ENCODE measurements around the gene ZIC4.

Gene ZIC4

GRCh38 chr3:147406028-147406931 lies at the start of gene ZIC4:
ZIC4 (minus strand) TSS chr3:147406543; CDS start chr3:147402797, 3,746 bp downstream.
- no peak for FAIRE-seq

GRCh38 chr3:147449669-147450068 lies 43.3 kb upstream of the ZIC4 start:
- no peak for FAIRE-seq

- peak; percentile 73 for FAIRE-seq
Observed at GRCh38 chr3:147447224-147447623, 40.9 kb upstream of the ZIC4 start.

GRCh38 chr3:147431751-147432150 lies 25.4 kb upstream of the ZIC4 start:
- no peak for FAIRE-seq

GRCh38 chr3:147428754-147429153 lies 22.4 kb upstream of the ZIC4 start:
- no peak for FAIRE-seq

- no peak for FAIRE-seq
Observed at GRCh38 chr3:147428326-147428725, 22.0 kb upstream of the ZIC4 start.

GRCh38 chr3:147427746-147428145 lies 21.4 kb upstream of the ZIC4 start:
- FAIRE-seq, result no peak

GRCh38 chr3:147426931-147427330 lies 20.6 kb upstream of the ZIC4 start:
- FAIRE-seq, result no peak

GRCh38 chr3:147425388-147425850 lies 19.1 kb upstream of the ZIC4 start:
- no peak for FAIRE-seq

GRCh38 chr3:147424581-147425387 lies 18.4 kb upstream of the ZIC4 start:
- no peak for FAIRE-seq

GRCh38 chr3:147423798-147424580 lies 17.6 kb upstream of the ZIC4 start:
- no peak for FAIRE-seq

GRCh38 chr3:147423537-147423797 lies 17.1 kb upstream of the ZIC4 start:
- no peak for FAIRE-seq

- FAIRE-seq, result no peak
Observed at GRCh38 chr3:147422601-147423536, 16.5 kb upstream of the ZIC4 start.

GRCh38 chr3:147422196-147422595 lies 15.9 kb upstream of the ZIC4 start:
- no peak for FAIRE-seq

GRCh38 chr3:147421184-147421912 lies 15.0 kb upstream of the ZIC4 start:
- FAIRE-seq, result no peak

GRCh38 chr3:147420353-147421183 lies 14.2 kb upstream of the ZIC4 start:
- no peak for FAIRE-seq

- FAIRE-seq, result no peak
Observed at GRCh38 chr3:147419781-147420224, 13.5 kb upstream of the ZIC4 start.

- no peak for FAIRE-seq
Observed at GRCh38 chr3:147418808-147419701, 12.7 kb upstream of the ZIC4 start.

- no peak for FAIRE-seq
Observed at GRCh38 chr3:147418371-147418781, 12.0 kb upstream of the ZIC4 start.

Data from A204.1 (cell line).